ENCODE results near the gene AIFM3.

AIFM3 gene

DNA sequence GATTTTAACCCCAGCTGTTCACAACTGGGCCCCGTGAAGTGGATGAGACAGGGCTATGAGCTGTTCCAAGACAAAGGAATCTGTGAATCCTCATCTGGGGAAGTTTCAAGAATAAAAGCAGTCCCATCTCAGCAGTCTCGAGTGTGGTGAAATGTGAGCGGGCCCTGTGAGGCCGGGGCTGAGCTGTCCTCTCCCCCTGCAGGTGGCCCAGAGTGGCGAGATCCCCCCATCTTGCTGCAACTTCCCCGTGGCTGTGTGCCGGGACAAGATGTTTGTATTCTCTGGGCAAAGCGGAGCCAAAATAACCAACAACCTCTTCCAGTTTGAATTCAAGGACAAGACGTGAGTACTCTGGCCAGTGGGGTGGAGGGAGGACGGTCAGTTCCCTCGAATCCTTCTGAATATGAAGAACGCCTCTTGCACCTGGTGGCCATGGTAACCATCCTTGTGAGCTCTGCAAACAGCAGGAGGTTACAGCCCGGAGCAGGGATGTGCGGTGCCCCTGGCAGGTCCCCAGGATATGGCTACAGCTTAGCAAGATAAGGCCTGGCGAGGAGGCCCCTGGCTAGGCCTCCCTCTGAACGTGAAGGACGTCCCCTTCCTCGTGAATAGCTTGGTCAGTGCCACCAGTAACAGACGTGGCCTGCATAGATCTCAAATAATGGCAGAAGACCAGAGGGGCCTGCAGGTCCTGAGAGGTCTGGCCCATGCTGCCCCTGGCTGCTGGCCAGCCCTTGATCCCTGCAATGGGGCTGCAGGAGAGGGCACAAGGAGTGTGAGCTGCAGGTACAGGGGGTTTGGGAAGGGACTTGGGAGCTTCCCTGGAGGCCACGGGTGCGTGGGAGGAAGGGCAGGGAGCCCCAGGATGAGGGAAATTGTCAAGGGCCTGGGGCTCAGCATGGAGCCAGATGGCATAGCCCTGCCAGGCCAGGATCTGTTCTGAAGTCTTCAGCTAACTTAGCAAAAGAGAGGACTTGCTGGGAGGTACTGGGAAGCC lies 23.4 kb downstream of the AIFM3 start:
- H3K27me3 ChIP-seq (replicated peaks; ENCODE audit: control insufficient read depth, insufficient read depth, low read length, poor library complexity, severe bottlenecking) = no peaks in the 10 kb centered on the region
- no peak overlapping the region for H3K27ac ChIP-seq (ENCODE audit: insufficient read depth, low read length, poor library complexity, severe bottlenecking)
- H3K9me3 ChIP-seq (ENCODE audit: control insufficient read depth, low read length) = no peaks in the 10 kb centered on the region
- no peaks in the 10 kb centered on the region for H3K4me1 ChIP-seq (ENCODE audit: control insufficient read depth, insufficient read depth, low read length, poor library complexity, severe bottlenecking)
- DNase-seq = no peak
- peaks cover 29% of the 10 kb centered on the region for H3K36me3 ChIP-seq (ENCODE audit: control insufficient read depth, insufficient read depth, low read length)
- no peak overlapping the region for H3K4me3 ChIP-seq (ENCODE audit: insufficient read depth, low read depth, low read length, poor library complexity, severe bottlenecking)

DNA sequence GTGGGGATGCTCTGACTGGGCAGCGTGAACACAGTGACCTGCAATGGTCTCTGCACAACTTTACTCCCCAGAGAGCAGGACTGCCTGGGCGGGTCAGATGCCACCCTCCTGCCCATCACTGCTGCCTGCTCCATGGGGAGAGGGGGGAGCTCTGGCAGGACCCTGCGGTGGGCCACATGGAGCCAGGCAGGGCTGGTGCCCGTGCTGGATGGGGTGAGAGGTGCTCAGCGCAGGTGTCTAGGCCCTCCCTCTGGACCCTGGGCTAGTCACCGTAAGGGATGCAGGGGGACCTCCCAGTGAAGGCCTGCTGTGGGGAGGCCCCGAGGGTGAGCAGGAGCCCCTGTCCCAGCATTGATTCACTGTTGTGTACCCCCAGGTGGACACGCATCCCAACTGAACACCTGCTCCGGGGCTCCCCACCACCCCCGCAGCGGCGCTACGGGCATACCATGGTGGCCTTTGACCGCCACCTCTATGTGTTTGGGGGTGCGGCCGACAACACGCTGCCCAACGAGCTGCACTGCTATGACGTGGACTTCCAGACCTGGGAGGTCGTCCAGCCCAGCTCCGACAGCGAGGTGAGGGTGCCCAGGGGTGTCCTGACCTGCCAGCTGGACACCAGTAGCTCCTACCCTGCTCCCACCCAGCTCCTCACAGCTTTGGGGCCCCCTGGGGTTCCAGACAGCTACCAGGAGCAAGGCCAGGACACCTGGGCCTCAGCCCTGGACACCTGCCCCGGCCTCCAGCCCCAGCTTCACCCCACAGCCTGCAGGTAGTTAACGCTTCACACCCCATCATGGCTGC lies 24.4 kb downstream of the AIFM3 start:
- DNase-seq = no peak
- H3K9me3 ChIP-seq (ENCODE audit: control insufficient read depth, low read length) = no peaks in the 10 kb centered on the region
- H3K27me3 ChIP-seq (replicated peaks; ENCODE audit: control insufficient read depth, insufficient read depth, low read length, poor library complexity, severe bottlenecking) = no peaks in the 10 kb centered on the region
- H3K4me3 ChIP-seq (ENCODE audit: insufficient read depth, low read depth, low read length, poor library complexity, severe bottlenecking) = no peak overlapping the region
- H3K36me3 ChIP-seq (ENCODE audit: control insufficient read depth, insufficient read depth, low read length) = peaks cover 28% of the 10 kb centered on the region
- no peak overlapping the region for H3K27ac ChIP-seq (ENCODE audit: insufficient read depth, low read length, poor library complexity, severe bottlenecking)
- no peaks in the 10 kb centered on the region for H3K4me1 ChIP-seq (ENCODE audit: control insufficient read depth, insufficient read depth, low read length, poor library complexity, severe bottlenecking)

DNA sequence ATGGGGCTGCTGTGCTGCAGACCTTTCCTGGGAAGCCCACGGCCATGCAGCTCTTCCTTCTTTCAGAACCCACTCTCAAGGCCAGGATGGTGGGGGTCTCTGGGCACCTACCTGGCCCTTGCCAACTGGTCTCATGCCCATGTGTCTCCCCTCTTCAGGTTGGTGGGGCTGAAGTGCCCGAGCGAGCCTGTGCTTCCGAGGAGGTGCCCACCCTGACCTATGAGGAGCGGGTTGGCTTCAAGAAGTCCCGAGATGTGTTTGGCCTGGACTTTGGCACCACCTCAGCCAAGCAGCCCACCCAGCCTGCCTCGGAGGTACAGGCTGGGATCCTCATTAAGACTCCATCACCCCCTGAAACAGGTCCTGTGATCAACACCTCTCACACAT lies 25.0 kb downstream of the AIFM3 start:
- DNase-seq = no peak
- no peaks in the 10 kb centered on the region for H3K4me1 ChIP-seq (ENCODE audit: control insufficient read depth, insufficient read depth, low read length, poor library complexity, severe bottlenecking)
- H3K36me3 ChIP-seq (ENCODE audit: control insufficient read depth, insufficient read depth, low read length) = peaks cover 23% of the 10 kb centered on the region
- H3K27me3 ChIP-seq (replicated peaks; ENCODE audit: control insufficient read depth, insufficient read depth, low read length, poor library complexity, severe bottlenecking) = no peaks in the 10 kb centered on the region
- H3K27ac ChIP-seq (ENCODE audit: insufficient read depth, low read length, poor library complexity, severe bottlenecking) = no peak overlapping the region
- no peaks in the 10 kb centered on the region for H3K9me3 ChIP-seq (ENCODE audit: control insufficient read depth, low read length)
- no peak overlapping the region for H3K4me3 ChIP-seq (ENCODE audit: insufficient read depth, low read depth, low read length, poor library complexity, severe bottlenecking)

DNA sequence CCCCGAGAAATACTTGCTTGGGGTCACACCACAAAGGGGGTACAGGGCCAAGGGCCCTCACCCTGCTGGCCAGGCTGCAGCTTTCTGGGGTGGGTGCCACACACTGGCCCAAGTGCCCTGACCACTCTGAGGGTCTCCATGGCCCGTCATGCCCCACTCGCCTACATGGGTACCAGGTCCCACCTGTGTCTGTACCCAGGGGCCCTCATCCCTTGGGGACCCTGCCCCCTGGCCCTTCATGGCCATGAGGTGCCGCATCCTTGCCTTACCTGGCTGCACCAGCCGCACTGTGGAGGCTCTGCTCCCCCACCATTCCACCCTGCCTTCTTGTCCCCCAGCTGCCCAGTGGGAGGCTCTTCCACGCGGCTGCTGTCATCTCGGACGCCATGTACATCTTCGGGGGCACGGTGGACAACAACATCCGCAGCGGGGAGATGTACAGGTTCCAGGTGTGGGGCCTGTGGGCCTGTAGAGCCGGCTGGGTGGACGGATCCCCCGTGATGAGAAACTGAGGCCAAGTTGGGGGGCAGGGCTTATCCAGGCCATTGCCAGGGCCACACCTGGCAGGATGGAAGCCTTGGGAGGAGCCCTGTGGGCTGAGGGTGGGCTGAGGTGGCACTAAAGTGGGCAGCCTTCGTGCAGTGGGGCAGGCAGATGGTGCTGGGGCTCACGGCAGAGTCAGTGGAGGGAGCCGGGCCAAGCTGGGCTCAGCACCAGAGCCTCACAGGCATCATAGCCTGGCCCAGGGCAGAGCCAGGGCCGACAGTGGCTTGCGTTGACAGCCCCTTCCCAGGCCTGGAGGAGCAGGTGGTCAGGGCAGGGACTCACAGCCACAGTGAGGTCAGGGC lies 25.6 kb downstream of the AIFM3 start:
- no peak for DNase-seq
- Histone ChIP-seq H3K4me3 (ENCODE audit: insufficient read depth, low read depth, low read length, poor library complexity, severe bottlenecking) (no peak overlapping the region), H3K9me3 (ENCODE audit: control insufficient read depth, low read length) (no peaks in the 10 kb centered on the region), H3K27me3 (replicated peaks; ENCODE audit: control insufficient read depth, insufficient read depth, low read length, poor library complexity, severe bottlenecking) (no peaks in the 10 kb centered on the region), H3K4me1 (ENCODE audit: control insufficient read depth, insufficient read depth, low read length, poor library complexity, severe bottlenecking) (no peaks in the 10 kb centered on the region), H3K36me3 (ENCODE audit: control insufficient read depth, insufficient read depth, low read length) (peaks cover 24% of the 10 kb centered on the region), H3K27ac (ENCODE audit: insufficient read depth, low read length, poor library complexity, severe bottlenecking) (no peak overlapping the region)

DNA sequence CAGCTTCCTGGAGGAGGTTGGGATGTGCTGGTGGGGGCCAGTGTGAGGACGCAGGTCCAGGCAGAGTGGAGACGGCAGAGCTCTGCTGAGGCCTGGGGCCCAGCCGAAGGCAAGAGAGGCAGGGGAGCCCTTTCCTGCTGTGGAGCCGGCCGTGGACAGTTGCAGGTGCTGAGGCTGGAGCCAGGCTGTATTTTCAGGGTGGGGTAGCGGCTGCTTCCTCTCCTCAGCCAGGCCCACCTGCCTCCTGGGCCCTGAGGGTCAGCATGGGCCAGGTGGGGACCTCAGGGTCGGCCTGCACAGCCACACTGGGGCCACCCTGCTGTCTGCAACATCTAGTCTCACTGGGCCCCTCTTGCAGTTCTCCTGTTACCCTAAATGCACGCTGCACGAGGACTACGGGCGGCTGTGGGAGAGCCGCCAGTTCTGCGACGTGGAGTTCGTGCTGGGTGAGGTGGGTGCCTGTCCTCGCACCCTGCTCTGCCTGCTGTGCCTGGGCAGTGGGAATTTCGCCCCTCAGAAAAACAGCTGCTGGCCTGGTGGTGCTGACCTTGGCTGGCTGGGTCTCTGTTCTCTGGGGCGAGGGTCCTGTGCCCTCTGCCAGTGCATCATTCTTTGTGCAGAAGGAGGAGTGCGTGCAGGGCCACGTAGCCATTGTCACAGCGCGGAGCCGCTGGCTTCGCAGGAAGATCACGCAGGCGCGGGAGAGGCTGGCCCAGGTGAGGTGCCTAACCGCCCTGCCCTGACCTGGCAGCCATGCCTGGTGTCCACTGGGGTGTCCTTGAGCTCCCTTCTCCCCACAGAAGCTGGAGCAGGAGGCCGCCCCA lies 26.5 kb downstream of the AIFM3 start:
- no peak for DNase-seq
- no peaks in the 10 kb centered on the region for H3K27me3 ChIP-seq (replicated peaks; ENCODE audit: control insufficient read depth, insufficient read depth, low read length, poor library complexity, severe bottlenecking)
- H3K4me1 ChIP-seq (ENCODE audit: control insufficient read depth, insufficient read depth, low read length, poor library complexity, severe bottlenecking) = no peaks in the 10 kb centered on the region
- H3K36me3 ChIP-seq (ENCODE audit: control insufficient read depth, insufficient read depth, low read length) = peaks cover 27% of the 10 kb centered on the region
- H3K9me3 ChIP-seq (ENCODE audit: control insufficient read depth, low read length) = no peaks in the 10 kb centered on the region
- H3K27ac ChIP-seq (ENCODE audit: insufficient read depth, low read length, poor library complexity, severe bottlenecking) = no peak overlapping the region
- no peak overlapping the region for H3K4me3 ChIP-seq (ENCODE audit: insufficient read depth, low read depth, low read length, poor library complexity, severe bottlenecking)

DNA sequence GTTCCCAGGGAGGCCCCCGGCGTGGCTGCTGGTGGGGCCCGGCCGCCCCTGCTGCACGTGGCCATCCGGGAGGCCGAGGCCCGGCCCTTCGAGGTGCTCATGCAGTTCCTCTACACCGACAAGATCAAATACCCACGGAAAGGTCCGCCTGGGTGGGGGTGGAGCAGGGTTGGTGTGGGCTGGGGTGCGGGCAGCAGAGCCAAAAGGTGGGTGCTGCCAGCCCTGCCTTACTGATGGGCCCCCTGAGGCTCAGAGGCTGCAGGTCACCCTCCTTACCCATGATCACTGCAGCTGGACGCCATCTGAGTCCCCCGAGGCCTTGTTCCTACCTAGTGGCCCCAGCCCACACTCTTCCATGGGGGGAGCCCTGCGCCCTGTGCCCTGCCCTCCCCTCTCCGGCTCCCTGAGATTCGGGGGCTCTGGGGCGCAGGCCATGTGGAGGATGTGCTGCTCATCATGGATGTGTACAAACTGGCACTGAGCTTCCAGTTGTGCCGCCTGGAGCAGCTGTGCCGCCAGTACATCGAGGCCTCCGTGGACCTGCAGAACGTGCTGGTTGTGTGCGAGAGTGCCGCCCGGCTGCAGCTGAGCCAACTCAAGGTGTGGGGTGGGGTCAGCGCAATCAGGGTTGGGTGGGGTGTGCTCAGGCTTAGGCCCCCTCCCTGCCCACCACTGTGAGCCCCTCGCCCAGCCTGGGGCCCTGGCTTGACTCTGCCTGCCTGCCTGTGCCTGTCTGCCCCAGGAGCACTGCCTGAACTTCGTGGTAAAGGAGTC lies 27.3 kb downstream of the AIFM3 start:
- Histone ChIP-seq H3K4me3 (ENCODE audit: insufficient read depth, low read depth, low read length, poor library complexity, severe bottlenecking) (no peak overlapping the region), H3K4me1 (ENCODE audit: control insufficient read depth, insufficient read depth, low read length, poor library complexity, severe bottlenecking) (no peaks in the 10 kb centered on the region), H3K27ac (ENCODE audit: insufficient read depth, low read length, poor library complexity, severe bottlenecking) (no peak overlapping the region), H3K9me3 (ENCODE audit: control insufficient read depth, low read length) (no peaks in the 10 kb centered on the region), H3K36me3 (ENCODE audit: control insufficient read depth, insufficient read depth, low read length) (peaks cover 34% of the 10 kb centered on the region), H3K27me3 (replicated peaks; ENCODE audit: control insufficient read depth, insufficient read depth, low read length, poor library complexity, severe bottlenecking) (no peaks in the 10 kb centered on the region)
- no peak for DNase-seq

DNA sequence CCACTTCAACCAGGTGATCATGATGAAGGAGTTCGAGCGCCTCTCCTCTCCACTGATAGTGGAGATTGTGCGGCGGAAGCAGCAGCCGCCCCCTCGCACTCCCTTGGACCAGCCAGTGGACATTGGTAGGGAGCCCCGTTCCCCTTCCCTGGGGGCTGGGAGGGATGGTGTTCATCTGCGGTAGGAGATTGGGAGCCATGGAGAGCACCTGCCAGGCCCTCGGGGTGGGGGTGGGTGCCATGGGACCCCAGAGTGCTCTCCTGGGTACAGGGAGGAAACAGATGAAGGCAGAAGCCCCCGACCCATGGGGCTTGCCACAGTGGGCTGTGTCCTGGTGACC lies 27.8 kb downstream of the AIFM3 start:
- no peak overlapping the region for H3K27ac ChIP-seq (ENCODE audit: insufficient read depth, low read length, poor library complexity, severe bottlenecking)
- no peaks in the 10 kb centered on the region for H3K27me3 ChIP-seq (replicated peaks; ENCODE audit: control insufficient read depth, insufficient read depth, low read length, poor library complexity, severe bottlenecking)
- peaks cover 40% of the 10 kb centered on the region for H3K36me3 ChIP-seq (ENCODE audit: control insufficient read depth, insufficient read depth, low read length)
- DNase-seq = no peak
- no peak overlapping the region for H3K4me3 ChIP-seq (ENCODE audit: insufficient read depth, low read depth, low read length, poor library complexity, severe bottlenecking)
- H3K4me1 ChIP-seq (ENCODE audit: control insufficient read depth, insufficient read depth, low read length, poor library complexity, severe bottlenecking) = peaks cover 5% of the 10 kb centered on the region
- H3K9me3 ChIP-seq (ENCODE audit: control insufficient read depth, low read length) = no peaks in the 10 kb centered on the region

DNA sequence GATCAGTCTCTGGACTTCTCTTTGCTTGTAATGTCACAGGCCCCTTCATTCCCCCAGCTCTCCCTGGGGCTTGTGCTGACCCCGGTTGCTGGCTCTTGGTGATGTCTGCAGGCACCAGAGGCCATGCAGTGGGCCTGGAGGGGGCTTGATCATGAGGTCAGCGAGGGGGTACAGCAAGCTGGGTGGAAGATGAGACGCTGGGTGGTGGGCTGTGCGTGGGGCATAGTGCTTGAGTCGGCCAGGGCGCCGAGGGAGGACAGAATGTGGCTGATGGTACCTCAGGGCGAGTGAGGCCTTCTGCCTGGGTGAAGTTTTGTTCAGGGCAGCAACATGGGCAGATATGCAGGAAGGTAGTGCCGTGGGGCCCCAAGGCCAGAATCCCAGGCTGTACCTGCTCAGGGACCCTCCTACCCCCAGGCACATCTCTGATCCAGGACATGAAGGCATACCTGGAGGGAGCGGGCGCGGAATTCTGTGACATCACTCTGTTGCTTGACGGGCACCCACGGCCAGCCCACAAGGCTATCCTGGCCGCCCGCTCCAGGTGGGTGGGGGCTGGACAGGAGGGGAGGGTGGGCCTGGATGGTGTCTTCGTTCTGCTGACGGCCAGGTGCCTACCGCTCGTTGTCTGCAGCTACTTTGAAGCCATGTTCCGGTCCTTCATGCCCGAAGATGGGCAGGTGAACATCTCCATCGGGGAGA lies 28.4 kb downstream of the AIFM3 start:
- H3K36me3 ChIP-seq (ENCODE audit: control insufficient read depth, insufficient read depth, low read length) = peaks cover 45% of the 10 kb centered on the region
- H3K4me3 ChIP-seq (ENCODE audit: insufficient read depth, low read depth, low read length, poor library complexity, severe bottlenecking) = no peak overlapping the region
- H3K27ac ChIP-seq (ENCODE audit: insufficient read depth, low read length, poor library complexity, severe bottlenecking) = no peak overlapping the region
- DNase-seq = no peak
- H3K27me3 ChIP-seq (replicated peaks; ENCODE audit: control insufficient read depth, insufficient read depth, low read length, poor library complexity, severe bottlenecking) = no peaks in the 10 kb centered on the region
- no peaks in the 10 kb centered on the region for H3K9me3 ChIP-seq (ENCODE audit: control insufficient read depth, low read length)
- peaks cover 11% of the 10 kb centered on the region for H3K4me1 ChIP-seq (ENCODE audit: control insufficient read depth, insufficient read depth, low read length, poor library complexity, severe bottlenecking)

Data from effector memory CD4-positive, alpha-beta T cell (primary cell).